ENCODE data around the gene KCNE2. TPM values are rescaled to one million over a fixed set of nuclear protein-coding genes. Genes with fewer than 3 reads are reported as not detected.
A peak's percentile ranks its signal among the peaks of the same experiment; 100 is the strongest.

KCNE2 gene
- total RNA-seq, 1 donor from 2014 or later: not detected

DNA sequence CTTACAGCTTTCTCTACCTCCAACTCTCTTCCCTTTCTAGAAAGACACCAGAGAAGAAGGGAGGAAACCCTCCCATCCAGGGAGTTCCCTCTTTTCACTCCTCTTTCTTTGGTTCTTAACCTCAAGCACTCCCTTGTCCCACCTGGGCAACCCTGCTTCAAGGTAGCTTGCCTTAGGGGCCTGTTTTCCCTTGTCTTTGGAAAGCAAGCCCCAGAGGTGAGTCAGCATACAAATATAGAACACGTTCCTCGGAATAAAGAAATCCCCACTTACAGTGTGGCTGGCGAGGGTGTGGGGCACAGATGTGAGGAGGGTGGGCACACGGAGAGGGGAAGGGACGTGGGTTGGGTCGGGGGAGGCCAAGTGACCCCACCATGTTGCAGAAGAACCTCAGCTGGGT lies 26.1 kb upstream of the KCNE2 start:
- TF ChIP-seq, protein P1, sequence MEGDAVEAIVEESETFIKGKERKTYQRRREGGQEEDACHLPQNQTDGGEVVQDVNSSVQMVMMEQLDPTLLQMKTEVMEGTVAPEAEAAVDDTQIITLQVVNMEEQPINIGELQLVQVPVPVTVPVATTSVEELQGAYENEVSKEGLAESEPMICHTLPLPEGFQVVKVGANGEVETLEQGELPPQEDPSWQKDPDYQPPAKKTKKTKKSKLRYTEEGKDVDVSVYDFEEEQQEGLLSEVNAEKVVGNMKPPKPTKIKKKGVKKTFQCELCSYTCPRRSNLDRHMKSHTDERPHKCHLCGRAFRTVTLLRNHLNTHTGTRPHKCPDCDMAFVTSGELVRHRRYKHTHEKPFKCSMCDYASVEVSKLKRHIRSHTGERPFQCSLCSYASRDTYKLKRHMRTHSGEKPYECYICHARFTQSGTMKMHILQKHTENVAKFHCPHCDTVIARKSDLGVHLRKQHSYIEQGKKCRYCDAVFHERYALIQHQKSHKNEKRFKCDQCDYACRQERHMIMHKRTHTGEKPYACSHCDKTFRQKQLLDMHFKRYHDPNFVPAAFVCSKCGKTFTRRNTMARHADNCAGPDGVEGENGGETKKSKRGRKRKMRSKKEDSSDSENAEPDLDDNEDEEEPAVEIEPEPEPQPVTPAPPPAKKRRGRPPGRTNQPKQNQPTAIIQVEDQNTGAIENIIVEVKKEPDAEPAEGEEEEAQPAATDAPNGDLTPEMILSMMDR (IDR thresholded peaks at IDR 0.05; ENCODE audit: borderline replicate concordance): no peak
- no peaks in the 10 kb centered on the region for H3K9me3 ChIP-seq (replicated peaks)
- DNase-seq: no peak
- no peaks in the 10 kb centered on the region for H3K36me3 ChIP-seq
- peaks cover 23% of the 10 kb centered on the region for H3K4me1 ChIP-seq
- no peak overlapping the region for H3K4me3 ChIP-seq
- no peak overlapping the region for H3K27ac ChIP-seq (replicated peaks)
- intact Hi-C loops (cut with micrococcal nuclease): no loop called here
- no peaks in the 10 kb centered on the region for H3K27me3 ChIP-seq (ENCODE audit: low read depth)

DNA sequence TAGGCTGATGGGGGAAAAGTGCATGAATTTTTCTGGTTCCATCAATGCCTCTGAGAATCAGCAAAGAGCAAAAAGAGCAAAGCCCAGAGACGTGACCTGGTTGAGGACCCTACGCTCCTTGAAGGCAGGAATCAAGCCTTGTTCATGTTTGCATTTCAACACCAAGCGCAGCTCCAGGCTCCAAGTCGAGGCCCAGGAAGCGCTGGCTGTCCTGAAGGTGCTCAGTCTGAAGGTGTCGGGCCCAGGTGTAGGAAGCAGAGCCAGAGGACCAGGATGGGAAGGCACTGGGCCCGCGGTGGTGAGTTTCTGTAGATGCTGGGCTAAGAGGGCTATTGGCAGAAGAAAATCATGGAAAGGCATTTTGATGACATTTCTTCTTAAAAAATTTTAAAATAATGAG lies 25.6 kb upstream of the KCNE2 start:
- Histone ChIP-seq H3K9me3 (replicated peaks) (no peaks in the 10 kb centered on the region), H3K4me3 (no peak overlapping the region), H3K27me3 (ENCODE audit: low read depth) (no peaks in the 10 kb centered on the region), H3K4me1 (peaks cover 23% of the 10 kb centered on the region), H3K27ac (replicated peaks) (no peak overlapping the region), H3K36me3 (no peaks in the 10 kb centered on the region)
- no peak for DNase-seq
- TF ChIP-seq, protein P1 (IDR thresholded peaks at IDR 0.05; ENCODE audit: borderline replicate concordance): no peak
- intact Hi-C loops (cut with micrococcal nuclease): no loop called here

DNA sequence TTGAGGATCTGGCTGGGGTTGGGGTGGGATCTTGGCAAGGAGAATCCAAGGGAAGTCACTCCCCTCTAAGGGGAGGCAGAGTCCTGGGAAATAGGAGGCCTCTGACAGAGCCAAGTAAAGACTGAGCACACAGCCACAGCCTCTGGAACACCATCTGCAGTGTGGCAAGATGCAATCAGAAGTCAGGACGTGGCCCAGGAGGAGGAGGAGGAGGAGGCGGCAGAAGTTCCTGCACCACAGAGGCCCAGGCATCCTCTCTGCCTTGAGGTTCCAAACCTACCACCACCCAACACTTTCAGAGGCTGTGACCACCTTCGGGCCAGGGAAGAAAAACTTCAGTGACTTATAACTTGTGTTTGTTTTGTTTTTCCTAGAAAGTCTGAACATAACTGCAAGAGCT lies 23.7 kb upstream of the KCNE2 start:
- H3K4me3 ChIP-seq: no peak overlapping the region
- no peaks in the 10 kb centered on the region for H3K36me3 ChIP-seq
- no peak for DNase-seq
- TF ChIP-seq, protein P1 (IDR thresholded peaks at IDR 0.05; ENCODE audit: borderline replicate concordance): no peak
- H3K4me1 ChIP-seq: peaks cover 28% of the 10 kb centered on the region
- intact Hi-C loops (cut with micrococcal nuclease): no loop called here
- no peaks in the 10 kb centered on the region for H3K9me3 ChIP-seq (replicated peaks)
- no peak overlapping the region for H3K27ac ChIP-seq (replicated peaks)
- no peaks in the 10 kb centered on the region for H3K27me3 ChIP-seq (ENCODE audit: low read depth)

DNA sequence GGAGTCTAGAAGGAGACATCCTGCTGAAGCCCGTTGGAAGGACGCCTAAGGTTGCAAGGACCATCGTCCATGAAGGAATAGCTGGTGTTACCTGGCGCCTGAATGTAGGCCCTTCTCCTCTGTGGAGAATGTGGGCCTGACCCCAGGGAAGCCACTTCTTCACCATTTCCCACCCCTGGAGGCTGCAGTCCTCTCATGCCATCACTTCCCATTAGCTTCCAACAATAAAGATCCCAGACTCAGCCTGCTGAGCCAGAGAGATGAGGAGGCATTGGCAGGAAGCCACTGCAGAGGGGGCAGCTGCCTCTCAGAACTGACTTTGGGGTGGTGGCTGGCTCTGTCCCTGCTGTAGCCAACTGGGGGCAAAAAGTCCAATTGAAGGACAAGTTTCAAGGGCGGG lies 21.3 kb upstream of the KCNE2 start:
- Histone ChIP-seq H3K36me3 (no peaks in the 10 kb centered on the region), H3K4me3 (no peak overlapping the region), H3K27me3 (ENCODE audit: low read depth) (no peaks in the 10 kb centered on the region), H3K27ac (replicated peaks) (no peak overlapping the region), H3K4me1 (peaks cover 36% of the 10 kb centered on the region), H3K9me3 (replicated peaks) (no peaks in the 10 kb centered on the region)
- intact Hi-C loops (cut with micrococcal nuclease): no loop called here
- TF ChIP-seq, protein P1 (IDR thresholded peaks at IDR 0.05; ENCODE audit: borderline replicate concordance): no peak
- DNase-seq: no peak

DNA sequence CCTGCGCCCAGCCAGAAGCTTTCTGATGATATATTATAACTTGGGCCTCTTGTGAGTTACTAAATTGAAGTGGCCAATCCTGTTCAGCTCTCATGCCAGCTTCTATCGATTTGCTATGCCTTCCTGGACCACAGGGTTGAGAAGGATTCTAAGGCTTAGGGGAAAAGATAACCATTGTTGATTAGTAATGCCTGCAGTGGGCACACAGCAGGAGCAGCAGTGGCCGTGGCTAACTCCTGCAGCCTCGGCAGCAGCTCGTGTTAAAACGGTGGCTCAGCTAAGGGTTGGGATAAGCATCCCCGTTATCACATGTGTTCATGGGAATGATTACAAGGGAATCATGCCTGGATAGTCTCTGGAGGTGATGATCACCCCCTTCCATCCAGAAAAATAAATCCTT lies 20.5 kb upstream of the KCNE2 start:
- TF ChIP-seq, protein P1 (IDR thresholded peaks at IDR 0.05; ENCODE audit: borderline replicate concordance): no peak
- Histone ChIP-seq H3K36me3 (no peaks in the 10 kb centered on the region), H3K9me3 (replicated peaks) (no peaks in the 10 kb centered on the region), H3K27me3 (ENCODE audit: low read depth) (no peaks in the 10 kb centered on the region), H3K4me3 (no peak overlapping the region), H3K27ac (replicated peaks) (peak overlapping the region; percentile 62), H3K4me1 (peaks cover 33% of the 10 kb centered on the region)
- DNase-seq: no peak
- intact Hi-C loops (cut with micrococcal nuclease): no loop called here
